ENCODE data around the gene NCAM1.

DNA sequence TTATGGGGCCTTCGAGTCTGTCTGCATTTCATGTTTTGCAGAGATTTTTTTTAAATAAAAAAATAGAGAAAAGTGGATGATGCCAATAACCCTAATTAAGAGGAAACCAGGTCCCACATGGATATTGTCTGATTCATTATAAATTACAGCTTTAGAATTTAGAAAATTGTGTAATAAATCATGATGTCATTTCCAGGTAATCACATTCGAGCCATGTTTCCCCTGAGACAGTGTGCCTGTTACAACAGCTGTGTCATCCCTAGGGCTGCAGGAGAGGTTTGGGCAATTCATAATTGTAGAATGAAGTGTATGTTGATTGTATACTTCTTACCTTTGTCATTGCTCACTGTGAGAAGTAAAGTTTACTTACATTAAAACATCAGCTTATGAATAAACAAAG, 38.3 kb downstream of the NCAM1 start:
- TF ChIP-seq, protein P1, sequence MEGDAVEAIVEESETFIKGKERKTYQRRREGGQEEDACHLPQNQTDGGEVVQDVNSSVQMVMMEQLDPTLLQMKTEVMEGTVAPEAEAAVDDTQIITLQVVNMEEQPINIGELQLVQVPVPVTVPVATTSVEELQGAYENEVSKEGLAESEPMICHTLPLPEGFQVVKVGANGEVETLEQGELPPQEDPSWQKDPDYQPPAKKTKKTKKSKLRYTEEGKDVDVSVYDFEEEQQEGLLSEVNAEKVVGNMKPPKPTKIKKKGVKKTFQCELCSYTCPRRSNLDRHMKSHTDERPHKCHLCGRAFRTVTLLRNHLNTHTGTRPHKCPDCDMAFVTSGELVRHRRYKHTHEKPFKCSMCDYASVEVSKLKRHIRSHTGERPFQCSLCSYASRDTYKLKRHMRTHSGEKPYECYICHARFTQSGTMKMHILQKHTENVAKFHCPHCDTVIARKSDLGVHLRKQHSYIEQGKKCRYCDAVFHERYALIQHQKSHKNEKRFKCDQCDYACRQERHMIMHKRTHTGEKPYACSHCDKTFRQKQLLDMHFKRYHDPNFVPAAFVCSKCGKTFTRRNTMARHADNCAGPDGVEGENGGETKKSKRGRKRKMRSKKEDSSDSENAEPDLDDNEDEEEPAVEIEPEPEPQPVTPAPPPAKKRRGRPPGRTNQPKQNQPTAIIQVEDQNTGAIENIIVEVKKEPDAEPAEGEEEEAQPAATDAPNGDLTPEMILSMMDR (IDR thresholded peaks at IDR 0.05) = no peak
- no peak for TF ChIP-seq POLR2A (IDR thresholded peaks at IDR 0.05)

Data from thyroid gland (tissue), 4 donors.